GM23338 (cell line): ENCODE data around the gene MLLT10. TPM values are rescaled to one million over a fixed set of nuclear protein-coding genes. Genes with fewer than 3 reads are reported as not detected.

ENCODE experiments used
- ATAC-seq: fragments of 200-7000 bp; cut with Tn5 transposase; 3 replicates; pipeline ENCODE4 v1.9.1; 2020
- DNase-seq: peaks from one replicate; pipeline ENCODE4 v3.0.0-alpha.2; 2015; ENCODE audit warnings: low spot score
- H2AFZ ChIP-seq: fragments of 200-600 bp; sonication (generic); 2 replicates; pipeline ENCODE4 v1.8.0; 2016; ENCODE audit warnings: antibody characterized with exemption, mild to moderate bottlenecking, moderate library complexity
- H3F3A ChIP-seq: fragments of 200-600 bp; sonication (generic); replicated peaks from 2 replicates; pipeline ENCODE4 v1.8.0; 2017; ENCODE audit warnings: antibody characterized with exemption, mixed run types, low read depth
- H3K27ac ChIP-seq: fragments of 200-600 bp; sonication (generic); 2 replicates; pipeline ENCODE4 v1.6.1; 2016; ENCODE audit warnings: low read depth
- H3K27me3 ChIP-seq: fragments of 200-600 bp; sonication (generic); 2 replicates; pipeline ENCODE4 v1.8.0; 2016; ENCODE audit warnings: mild to moderate bottlenecking, mixed run types, moderate library complexity; ENCODE audit not compliant: insufficient read depth
- H3K36me3 ChIP-seq: fragments of 200-600 bp; sonication (generic); 2 replicates; pipeline ENCODE4 v1.8.0; 2016; ENCODE audit warnings: mild to moderate bottlenecking; ENCODE audit not compliant: insufficient read depth
- H3K4me1 ChIP-seq: fragments of 200-600 bp; sonication (generic); 2 replicates; pipeline ENCODE4 v1.8.0; 2016; ENCODE audit warnings: mild to moderate bottlenecking, moderate library complexity; ENCODE audit not compliant: insufficient read depth
- H3K4me2 ChIP-seq: fragments of 200-600 bp; sonication (generic); 2 replicates; pipeline ENCODE4 v1.7.1; 2017; ENCODE audit warnings: mixed run types
- H3K4me3 ChIP-seq: fragments of 200-600 bp; sonication (generic); 2 replicates; pipeline ENCODE4 v1.6.1; 2016; ENCODE audit warnings: mixed run types
- H3K79me2 ChIP-seq: fragments of 200-600 bp; sonication (generic); replicated peaks from 2 replicates; pipeline ENCODE4 v1.8.0; 2017; ENCODE audit warnings: mild to moderate bottlenecking; ENCODE audit not compliant: insufficient read depth
- H3K9me2 ChIP-seq: fragments of 200-600 bp; sonication (generic); 2 replicates; pipeline ENCODE4 v1.8.0; 2017; ENCODE audit not compliant: insufficient read depth
- H4K20me1 ChIP-seq: fragments of 200-600 bp; sonication (generic); replicated peaks from 2 replicates; pipeline ENCODE4 v1.8.0; 2017; ENCODE audit warnings: mild to moderate bottlenecking; ENCODE audit not compliant: insufficient read depth
- H3K27ac Mint-ChIP-seq: 2 replicates; pipeline ENCODE4 v1.8.0; 2020; ENCODE audit warnings: inconsistent platforms, mild to moderate bottlenecking, moderate library complexity, mixed read lengths
- H3K27me3 Mint-ChIP-seq: 3 replicates; pipeline ENCODE4 v1.8.0; 2022; ENCODE audit warnings: low read depth, mild to moderate bottlenecking, moderate library complexity, mixed read lengths, inconsistent platforms; ENCODE audit not compliant: insufficient read depth, poor library complexity
- H3K36me3 Mint-ChIP-seq: 3 replicates; pipeline ENCODE4 v1.8.0; 2021; ENCODE audit warnings: low read depth, mild to moderate bottlenecking, inconsistent platforms, moderate library complexity, mixed read lengths
- H3K4me1 Mint-ChIP-seq: 3 replicates; pipeline ENCODE4 v1.8.0; 2020; ENCODE audit warnings: mild to moderate bottlenecking, inconsistent platforms, mixed read lengths
- H3K4me3 Mint-ChIP-seq: 3 replicates; pipeline ENCODE4 v1.8.0; 2021; ENCODE audit warnings: moderate library complexity, mild to moderate bottlenecking, inconsistent platforms, mixed read lengths
- H3K9me3 Mint-ChIP-seq: 3 replicates; pipeline ENCODE4 v1.8.0; 2020; ENCODE audit warnings: moderate library complexity, mild to moderate bottlenecking, inconsistent platforms, mixed read lengths
- EZH2 ChIP-seq: fragments of 200-600 bp; sonication (generic); IDR thresholded peaks from one replicate; pipeline ENCODE4 v1.8.0; 2017; ENCODE audit warnings: antibody characterized with exemption, mild to moderate bottlenecking, low read depth; ENCODE audit not compliant: unreplicated experiment
- EZH2phosphoT487 ChIP-seq: fragments of 200-600 bp; sonication (generic); IDR thresholded peaks from one replicate; pipeline ENCODE4 v1.8.1; 2018; ENCODE audit warnings: antibody characterized with exemption; ENCODE audit not compliant: unreplicated experiment
- NANOG ChIP-seq: IDR thresholded peaks from 2 replicates; pipeline ENCODE4 v1.6.1; 2016; ENCODE audit warnings: antibody characterized with exemption, borderline replicate concordance
- STAT1 ChIP-seq: IDR thresholded peaks from one replicate; pipeline ENCODE4 v1.6.1; 2016; ENCODE audit warnings: antibody characterized with exemption; ENCODE audit not compliant: unreplicated experiment
- polyA plus RNA-seq: library from polyadenylated mRNA; unstranded; fragments of >200 nt; fragmentation: Nextera tagmentation; extraction: Ambion mirVana; gene quantifications from 2 replicates; pipeline ENCODE4 v1.2.1, GENCODE V29; 2016
- total RNA-seq: library from RNA; depleted of rRNA; stranded (reverse); fragments of >200 nt; shearing (Covaris generic); gene quantifications from 2 replicates; pipeline ENCODE4 v1.2.3, GENCODE V29; 2014
- TF ChIP-seq, protein P1 (sequence below): fragments of 250-450 bp; sonication (Bioruptor Pico); IDR thresholded peaks from 2 replicates; pipeline ENCODE4 v1.5.0; 2020; ENCODE audit warnings: mild to moderate bottlenecking, moderate library complexity
- TF ChIP-seq, protein P2 (sequence below): IDR thresholded peaks from one replicate; pipeline ENCODE4 v1.6.1; 2018; ENCODE audit warnings: antibody characterized with exemption; ENCODE audit not compliant: unreplicated experiment
- TF ChIP-seq, protein P3 (sequence below), 2 experiments: fragments of 200-600 bp in 1 of 2; sonication (generic) in 1 of 2; conservative IDR thresholded peaks; 2 replicates each; pipeline versions ENCODE4 v1.5.1 to v1.6.1; 2016 to 2017; ENCODE audit warnings: antibody characterized with exemption in 2 of 2, low read depth in 2 of 2, mild to moderate bottlenecking in 2 of 2, moderate library complexity in 1 of 2

The MLLT10 gene
- total and polyA plus RNA-seq, 2 experiments from 2014 or later: 28.8 to 55.4 TPM

DNA sequence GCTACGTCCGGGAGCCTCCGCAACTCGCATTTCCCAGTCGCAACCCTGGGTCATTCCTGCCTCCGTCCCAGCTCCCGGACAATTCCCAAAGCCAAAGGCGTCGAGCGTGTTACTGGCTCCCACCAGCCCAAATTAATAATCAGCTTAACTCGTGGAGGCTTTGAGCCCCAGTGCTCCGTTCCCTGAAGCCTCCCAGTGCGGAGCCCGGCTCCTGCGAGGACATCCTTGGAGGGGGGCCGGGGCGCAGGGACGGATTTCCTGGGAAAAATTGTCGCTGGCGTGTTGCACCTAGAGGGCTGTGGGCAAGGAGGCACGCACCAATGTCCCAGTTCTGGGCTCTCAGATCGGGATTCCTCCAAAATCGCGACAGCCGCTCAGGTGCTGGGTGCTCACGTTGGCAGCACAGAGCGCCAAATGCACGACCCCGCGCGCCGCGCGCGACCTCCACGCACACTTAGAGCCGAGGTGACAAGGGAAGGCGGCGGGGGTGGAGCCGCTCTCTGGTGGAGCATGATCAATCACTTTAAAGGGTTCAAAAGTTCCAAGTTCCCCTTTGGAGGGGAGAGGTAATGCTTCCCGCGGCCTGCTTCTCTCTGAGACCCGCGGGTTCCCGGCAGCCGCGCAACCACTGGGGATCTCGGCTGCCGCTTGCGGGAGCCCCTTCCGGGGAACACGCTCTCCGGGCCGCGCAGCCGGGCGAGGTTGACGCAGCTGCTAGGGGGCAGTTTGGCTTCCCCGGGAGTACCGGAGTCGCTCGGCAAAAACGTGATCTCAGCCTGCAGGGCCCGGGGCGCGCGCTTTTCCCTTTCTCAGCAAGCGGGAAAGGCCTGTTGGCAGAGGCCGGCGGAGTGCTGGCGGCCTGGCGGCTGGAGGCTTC lies 34.1 kb upstream of the MLLT10 start:
- Histone ChIP-seq H2AFZ (peak overlapping the region; percentile 83), H3K36me3 (no peaks in the 10 kb centered on the region), H3K27me3 (peaks cover 78% of the 10 kb centered on the region), H3K4me1 (peaks cover 65% of the 10 kb centered on the region), H3F3A (peaks cover 14% of the 10 kb centered on the region; the same call in 1 of the 2 replicates), H3K9me2 (no peaks in the 10 kb centered on the region), H4K20me1 (no peaks in the 10 kb centered on the region), H3K79me2 (peaks cover 4% of the 10 kb centered on the region; the same call in 1 of the 2 replicates), H3K4me2 (peak overlapping the region; percentile 78), H3K4me3 (peak overlapping the region; percentile 76), H3K27ac (no peak overlapping the region)
- Mint-ChIP-seq H3K9me3 (no peaks in the 10 kb centered on the region), H3K4me3 (peak overlapping the region; percentile 63), H3K27me3 (peaks cover 45% of the 10 kb centered on the region), H3K4me1 (peaks cover 69% of the 10 kb centered on the region), H3K36me3 (no peaks in the 10 kb centered on the region; the same call in 2 of the 3 replicates), H3K27ac (no peak overlapping the region)
- DNase-seq (peak; percentile 60), ATAC-seq (no peak; the same call in 1 of the 3 replicates)
- TF ChIP-seq, protein P1, sequence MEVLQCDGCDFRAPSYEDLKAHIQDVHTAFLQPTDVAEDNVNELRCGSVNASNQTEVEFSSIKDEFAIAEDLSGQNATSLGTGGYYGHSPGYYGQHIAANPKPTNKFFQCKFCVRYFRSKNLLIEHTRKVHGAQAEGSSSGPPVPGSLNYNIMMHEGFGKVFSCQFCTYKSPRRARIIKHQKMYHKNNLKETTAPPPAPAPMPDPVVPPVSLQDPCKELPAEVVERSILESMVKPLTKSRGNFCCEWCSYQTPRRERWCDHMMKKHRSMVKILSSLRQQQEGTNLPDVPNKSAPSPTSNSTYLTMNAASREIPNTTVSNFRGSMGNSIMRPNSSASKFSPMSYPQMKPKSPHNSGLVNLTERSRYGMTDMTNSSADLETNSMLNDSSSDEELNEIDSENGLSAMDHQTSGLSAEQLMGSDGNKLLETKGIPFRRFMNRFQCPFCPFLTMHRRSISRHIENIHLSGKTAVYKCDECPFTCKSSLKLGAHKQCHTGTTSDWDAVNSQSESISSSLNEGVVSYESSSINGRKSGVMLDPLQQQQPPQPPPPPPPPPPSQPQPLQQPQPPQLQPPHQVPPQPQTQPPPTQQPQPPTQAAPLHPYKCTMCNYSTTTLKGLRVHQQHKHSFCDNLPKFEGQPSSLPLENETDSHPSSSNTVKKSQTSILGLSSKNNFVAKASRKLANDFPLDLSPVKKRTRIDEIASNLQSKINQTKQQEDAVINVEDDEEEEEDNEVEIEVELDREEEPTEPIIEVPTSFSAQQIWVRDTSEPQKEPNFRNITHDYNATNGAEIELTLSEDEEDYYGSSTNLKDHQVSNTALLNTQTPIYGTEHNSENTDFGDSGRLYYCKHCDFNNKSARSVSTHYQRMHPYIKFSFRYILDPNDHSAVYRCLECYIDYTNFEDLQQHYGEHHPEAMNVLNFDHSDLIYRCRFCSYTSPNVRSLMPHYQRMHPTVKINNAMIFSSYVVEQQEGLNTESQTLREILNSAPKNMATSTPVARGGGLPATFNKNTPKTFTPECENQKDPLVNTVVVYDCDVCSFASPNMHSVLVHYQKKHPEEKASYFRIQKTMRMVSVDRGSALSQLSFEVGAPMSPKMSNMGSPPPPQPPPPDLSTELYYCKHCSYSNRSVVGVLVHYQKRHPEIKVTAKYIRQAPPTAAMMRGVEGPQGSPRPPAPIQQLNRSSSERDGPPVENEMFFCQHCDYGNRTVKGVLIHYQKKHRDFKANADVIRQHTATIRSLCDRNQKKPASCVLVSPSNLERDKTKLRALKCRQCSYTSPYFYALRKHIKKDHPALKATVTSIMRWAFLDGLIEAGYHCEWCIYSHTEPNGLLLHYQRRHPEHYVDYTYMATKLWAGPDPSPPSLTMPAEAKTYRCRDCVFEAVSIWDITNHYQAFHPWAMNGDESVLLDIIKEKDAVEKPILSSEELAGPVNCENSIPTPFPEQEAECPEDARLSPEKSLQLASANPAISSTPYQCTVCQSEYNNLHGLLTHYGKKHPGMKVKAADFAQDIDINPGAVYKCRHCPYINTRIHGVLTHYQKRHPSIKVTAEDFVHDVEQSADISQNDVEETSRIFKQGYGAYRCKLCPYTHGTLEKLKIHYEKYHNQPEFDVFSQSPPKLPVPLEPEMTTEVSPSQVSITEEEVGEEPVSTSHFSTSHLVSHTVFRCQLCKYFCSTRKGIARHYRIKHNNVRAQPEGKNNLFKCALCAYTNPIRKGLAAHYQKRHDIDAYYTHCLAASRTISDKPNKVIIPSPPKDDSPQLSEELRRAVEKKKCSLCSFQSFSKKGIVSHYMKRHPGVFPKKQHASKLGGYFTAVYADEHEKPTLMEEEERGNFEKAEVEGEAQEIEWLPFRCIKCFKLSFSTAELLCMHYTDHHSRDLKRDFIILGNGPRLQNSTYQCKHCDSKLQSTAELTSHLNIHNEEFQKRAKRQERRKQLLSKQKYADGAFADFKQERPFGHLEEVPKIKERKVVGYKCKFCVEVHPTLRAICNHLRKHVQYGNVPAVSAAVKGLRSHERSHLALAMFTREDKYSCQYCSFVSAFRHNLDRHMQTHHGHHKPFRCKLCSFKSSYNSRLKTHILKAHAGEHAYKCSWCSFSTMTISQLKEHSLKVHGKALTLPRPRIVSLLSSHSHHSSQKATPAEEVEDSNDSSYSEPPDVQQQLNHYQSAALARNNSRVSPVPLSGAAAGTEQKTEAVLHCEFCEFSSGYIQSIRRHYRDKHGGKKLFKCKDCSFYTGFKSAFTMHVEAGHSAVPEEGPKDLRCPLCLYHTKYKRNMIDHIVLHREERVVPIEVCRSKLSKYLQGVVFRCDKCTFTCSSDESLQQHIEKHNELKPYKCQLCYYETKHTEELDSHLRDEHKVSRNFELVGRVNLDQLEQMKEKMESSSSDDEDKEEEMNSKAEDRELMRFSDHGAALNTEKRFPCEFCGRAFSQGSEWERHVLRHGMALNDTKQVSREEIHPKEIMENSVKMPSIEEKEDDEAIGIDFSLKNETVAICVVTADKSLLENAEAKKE (CRISPR knock-in tag): no peak
- TF ChIP-seq EZH2: peak; percentile 75

DNA sequence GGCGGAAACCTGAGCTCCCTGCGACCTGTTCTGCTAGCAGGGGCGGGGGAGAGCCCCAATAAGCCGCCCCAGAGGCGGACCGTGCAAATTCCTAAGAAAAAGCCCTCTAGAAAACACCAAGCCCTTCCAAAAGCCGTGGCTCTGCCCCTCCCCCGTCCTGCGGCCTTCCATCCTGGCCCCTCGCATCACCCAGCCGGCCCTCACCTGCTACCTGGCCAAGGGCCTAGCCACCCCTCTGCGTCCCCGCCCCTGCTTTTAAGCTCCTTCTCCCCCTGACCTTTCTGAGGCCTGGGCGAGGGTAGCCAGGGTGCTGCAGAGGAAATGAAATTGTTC lies 33.5 kb upstream of the MLLT10 start:
- Histone ChIP-seq H3K36me3 (no peaks in the 10 kb centered on the region), H3K79me2 (0 out of 2 replicates have a peak, but pooled peaks cover 4% of the 10 kb centered on the region), H3F3A (peaks cover 9% of the 10 kb centered on the region; the same call in 1 of the 2 replicates), H3K4me2 (peak overlapping the region; percentile 78), H2AFZ (peak overlapping the region; percentile 83), H3K4me1 (peaks cover 71% of the 10 kb centered on the region), H4K20me1 (no peaks in the 10 kb centered on the region), H3K4me3 (peak overlapping the region; percentile 76), H3K27ac (no peak overlapping the region), H3K9me2 (no peaks in the 10 kb centered on the region), H3K27me3 (peaks cover 78% of the 10 kb centered on the region)
- peak; percentile 90 for DNase-seq
- Mint-ChIP-seq H3K27me3 (peaks cover 40% of the 10 kb centered on the region), H3K4me1 (peaks cover 70% of the 10 kb centered on the region), H3K27ac (no peak overlapping the region), H3K9me3 (no peaks in the 10 kb centered on the region), H3K36me3 (no peaks in the 10 kb centered on the region; the same call in 2 of the 3 replicates), H3K4me3 (peak overlapping the region; percentile 63)
- peak; percentile 17 for ATAC-seq
- no peak for TF ChIP-seq EZH2phosphoT487
- no peak for TF ChIP-seq STAT1
- no peak for TF ChIP-seq NANOG
- TF ChIP-seq, protein P2, sequence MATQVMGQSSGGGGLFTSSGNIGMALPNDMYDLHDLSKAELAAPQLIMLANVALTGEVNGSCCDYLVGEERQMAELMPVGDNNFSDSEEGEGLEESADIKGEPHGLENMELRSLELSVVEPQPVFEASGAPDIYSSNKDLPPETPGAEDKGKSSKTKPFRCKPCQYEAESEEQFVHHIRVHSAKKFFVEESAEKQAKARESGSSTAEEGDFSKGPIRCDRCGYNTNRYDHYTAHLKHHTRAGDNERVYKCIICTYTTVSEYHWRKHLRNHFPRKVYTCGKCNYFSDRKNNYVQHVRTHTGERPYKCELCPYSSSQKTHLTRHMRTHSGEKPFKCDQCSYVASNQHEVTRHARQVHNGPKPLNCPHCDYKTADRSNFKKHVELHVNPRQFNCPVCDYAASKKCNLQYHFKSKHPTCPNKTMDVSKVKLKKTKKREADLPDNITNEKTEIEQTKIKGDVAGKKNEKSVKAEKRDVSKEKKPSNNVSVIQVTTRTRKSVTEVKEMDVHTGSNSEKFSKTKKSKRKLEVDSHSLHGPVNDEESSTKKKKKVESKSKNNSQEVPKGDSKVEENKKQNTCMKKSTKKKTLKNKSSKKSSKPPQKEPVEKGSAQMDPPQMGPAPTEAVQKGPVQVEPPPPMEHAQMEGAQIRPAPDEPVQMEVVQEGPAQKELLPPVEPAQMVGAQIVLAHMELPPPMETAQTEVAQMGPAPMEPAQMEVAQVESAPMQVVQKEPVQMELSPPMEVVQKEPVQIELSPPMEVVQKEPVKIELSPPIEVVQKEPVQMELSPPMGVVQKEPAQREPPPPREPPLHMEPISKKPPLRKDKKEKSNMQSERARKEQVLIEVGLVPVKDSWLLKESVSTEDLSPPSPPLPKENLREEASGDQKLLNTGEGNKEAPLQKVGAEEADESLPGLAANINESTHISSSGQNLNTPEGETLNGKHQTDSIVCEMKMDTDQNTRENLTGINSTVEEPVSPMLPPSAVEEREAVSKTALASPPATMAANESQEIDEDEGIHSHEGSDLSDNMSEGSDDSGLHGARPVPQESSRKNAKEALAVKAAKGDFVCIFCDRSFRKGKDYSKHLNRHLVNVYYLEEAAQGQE: no peak
- TF ChIP-seq, protein P3, sequence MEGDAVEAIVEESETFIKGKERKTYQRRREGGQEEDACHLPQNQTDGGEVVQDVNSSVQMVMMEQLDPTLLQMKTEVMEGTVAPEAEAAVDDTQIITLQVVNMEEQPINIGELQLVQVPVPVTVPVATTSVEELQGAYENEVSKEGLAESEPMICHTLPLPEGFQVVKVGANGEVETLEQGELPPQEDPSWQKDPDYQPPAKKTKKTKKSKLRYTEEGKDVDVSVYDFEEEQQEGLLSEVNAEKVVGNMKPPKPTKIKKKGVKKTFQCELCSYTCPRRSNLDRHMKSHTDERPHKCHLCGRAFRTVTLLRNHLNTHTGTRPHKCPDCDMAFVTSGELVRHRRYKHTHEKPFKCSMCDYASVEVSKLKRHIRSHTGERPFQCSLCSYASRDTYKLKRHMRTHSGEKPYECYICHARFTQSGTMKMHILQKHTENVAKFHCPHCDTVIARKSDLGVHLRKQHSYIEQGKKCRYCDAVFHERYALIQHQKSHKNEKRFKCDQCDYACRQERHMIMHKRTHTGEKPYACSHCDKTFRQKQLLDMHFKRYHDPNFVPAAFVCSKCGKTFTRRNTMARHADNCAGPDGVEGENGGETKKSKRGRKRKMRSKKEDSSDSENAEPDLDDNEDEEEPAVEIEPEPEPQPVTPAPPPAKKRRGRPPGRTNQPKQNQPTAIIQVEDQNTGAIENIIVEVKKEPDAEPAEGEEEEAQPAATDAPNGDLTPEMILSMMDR (conservative IDR thresholded peaks at IDR 0.05; ENCODE audit: low read depth in 2 of 2): no peak
